ENCODE measurements around the gene PRKAB1. TPM values are rescaled to one million over a fixed set of nuclear protein-coding genes. Genes with fewer than 3 reads are reported as not detected.

Gene PRKAB1
- total RNA-seq, 1 experiment from 2014 or later = 25.0 TPM

DNA sequence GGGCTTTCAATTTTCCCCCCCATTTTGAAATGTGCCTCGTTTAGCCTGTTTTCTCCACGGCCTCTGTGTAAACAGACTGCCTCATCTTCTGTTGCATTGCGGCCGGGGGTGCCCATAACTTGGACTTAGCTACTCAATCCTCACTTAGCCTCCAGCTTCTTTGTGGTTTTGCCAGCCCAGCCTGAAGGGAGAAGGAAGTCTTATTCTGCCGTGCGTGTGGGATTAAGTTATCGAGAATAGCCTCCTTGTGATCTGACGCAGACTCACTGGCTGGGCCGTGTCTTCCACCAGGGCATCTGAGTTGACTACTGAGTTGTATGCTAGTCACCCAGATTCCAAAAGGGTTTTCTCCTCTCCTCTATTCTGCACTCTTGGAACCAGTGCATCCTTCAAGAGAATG is 8.1 kb downstream of the PRKAB1 start:
- CTCF ChIA-PET = no interaction called here
- BruUV-seq (replicated peaks) = no TSS peak
- ATAC-seq = no peak

GRCh38 chr12:119676573-119676972 is 8.6 kb downstream of the PRKAB1 start:
- H3K9me2 ChIP-seq (ENCODE audit: insufficient read depth) = no peaks in the 10 kb centered on the region

More for the DNA sequence above, 8.1 kb downstream of the PRKAB1 start:
- Histone ChIP-seq H3K4me1 (ENCODE audit: control insufficient read depth in 1 of 2, insufficient read depth in 2 of 2, low read length in 2 of 2) (no peaks in the 10 kb centered on the region), H3K27me3 (ENCODE audit: insufficient read depth, low read length) (no peaks in the 10 kb centered on the region), H3K4me2 (ENCODE audit: low read length) (no peak overlapping the region), H3K9me3 (ENCODE audit: control insufficient read depth in 1 of 2, insufficient read depth in 1 of 2, low read depth in 1 of 2, low read length in 2 of 2) (no peaks in the 10 kb centered on the region), H3K79me2 (ENCODE audit: insufficient read depth, low read length) (peaks cover 10% of the 10 kb centered on the region), H3K4me3 (replicated peaks in 1 of 2; ENCODE audit: low read depth in 1 of 2, low read length in 2 of 2) (no peak overlapping the region), H2AFZ (ENCODE audit: low read depth, low read length, poor library complexity, severe bottlenecking) (no peak overlapping the region), H3K9me2 (ENCODE audit: insufficient read depth) (no peaks in the 10 kb centered on the region), H3K27ac (ENCODE audit: low read depth, low read length) (no peak overlapping the region), H3K9ac (ENCODE audit: low read length) (no peak overlapping the region), H4K20me1 (ENCODE audit: insufficient read depth) (no peaks in the 10 kb centered on the region), H3K36me3 (ENCODE audit: control insufficient read depth in 1 of 2, insufficient read depth in 2 of 2, low read length in 2 of 2) (peaks cover 57 to 82% of the 10 kb centered on the region in 2 experiments)
- no peak for DNase-seq (ENCODE audit: low read depth, low spot score)
- no peak for TF ChIP-seq EGR1 (IDR thresholded peaks at IDR 0.05; ENCODE audit: low read depth)
- TF ChIP-seq, protein P1, sequence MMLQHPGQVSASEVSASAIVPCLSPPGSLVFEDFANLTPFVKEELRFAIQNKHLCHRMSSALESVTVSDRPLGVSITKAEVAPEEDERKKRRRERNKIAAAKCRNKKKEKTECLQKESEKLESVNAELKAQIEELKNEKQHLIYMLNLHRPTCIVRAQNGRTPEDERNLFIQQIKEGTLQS (IDR thresholded peaks at IDR 0.05) = no peak
- TF ChIP-seq ZFX (IDR thresholded peaks at IDR 0.05) = no peak
- no peak for TF ChIP-seq SIN3A (IDR thresholded peaks at IDR 0.05; ENCODE audit: low read depth)
- ChIA-PET RAD21 (ENCODE audit: low non-redundant PET in 1 of 2, low total read pairs in 2 of 2, uncharacterized antibody in 2 of 2, unreplicated experiment in 2 of 2) (no interaction called here), POLR2A (no interaction called here)
- intact Hi-C loops (cut with micrococcal nuclease) = no loop called here

More at GRCh38 chr12:119676573-119676972, 8.6 kb downstream of the PRKAB1 start:
- H3K9me3 ChIP-seq (ENCODE audit: control insufficient read depth in 1 of 2, insufficient read depth in 1 of 2, low read depth in 1 of 2, low read length in 2 of 2) = no peaks in the 10 kb centered on the region
- peaks cover 58 to 77% of the 10 kb centered on the region in 2 experiments for H3K36me3 ChIP-seq (ENCODE audit: control insufficient read depth in 1 of 2, insufficient read depth in 2 of 2, low read length in 2 of 2)
- no peak overlapping the region for H3K4me2 ChIP-seq (ENCODE audit: low read length)
- no peak overlapping the region for H3K27ac ChIP-seq (ENCODE audit: low read depth, low read length)
- no TSS peak for BruUV-seq (replicated peaks)
- H2AFZ ChIP-seq (ENCODE audit: low read depth, low read length, poor library complexity, severe bottlenecking) = no peak overlapping the region
- TF ChIP-seq ZBTB33 (IDR thresholded peaks at IDR 0.05; ENCODE audit: extremely low read depth, insufficient replicate concordance, low read length) (no peak), CTCF (IDR thresholded peaks at IDR 0.05 in 2 of 3, conservative IDR thresholded peaks at IDR 0.05 in 1 of 3; ENCODE audit: borderline replicate concordance in 1 of 3, insufficient read depth in 1 of 3, low read depth in 2 of 3, low read length in 2 of 3) (0 out of 6 replicates have a peak, but pooled peaks of 1 of the 3 experiments have one; percentile 14), POLR2A (IDR thresholded peaks at IDR 0.05; ENCODE audit: borderline replicate concordance, extremely low read depth, insufficient read depth, insufficient read length) (no peak), FOSL1 (IDR thresholded peaks at IDR 0.05; ENCODE audit: low read depth) (no peak), JUND (IDR thresholded peaks at IDR 0.05) (no peak), CBX3 (IDR thresholded peaks at IDR 0.05; ENCODE audit: low read depth) (no peak)
- no peaks in the 10 kb centered on the region for H3K4me1 ChIP-seq (ENCODE audit: control insufficient read depth in 1 of 2, insufficient read depth in 2 of 2, low read length in 2 of 2)
- RAD21 ChIA-PET (ENCODE audit: low non-redundant PET in 1 of 2, low total read pairs in 2 of 2, uncharacterized antibody in 2 of 2, unreplicated experiment in 2 of 2) = no interaction called here
- H3K9ac ChIP-seq (ENCODE audit: low read length) = no peak overlapping the region
- DNase-seq (ENCODE audit: low read depth, low spot score) = no peak
- intact Hi-C loops (cut with micrococcal nuclease) = no loop called here
- peak; percentile 51; the same call in 1 of the 2 replicates for ATAC-seq
- H3K27me3 ChIP-seq (ENCODE audit: insufficient read depth, low read length) = no peaks in the 10 kb centered on the region
- POLR2A ChIA-PET = no interaction called here
- CTCF ChIA-PET = no interaction called here
- H4K20me1 ChIP-seq (ENCODE audit: insufficient read depth) = no peaks in the 10 kb centered on the region
- H3K4me3 ChIP-seq (replicated peaks in 1 of 2; ENCODE audit: low read depth in 1 of 2, low read length in 2 of 2) = no peak overlapping the region
- H3K79me2 ChIP-seq (ENCODE audit: insufficient read depth, low read length) = peaks cover 5% of the 10 kb centered on the region

Measured in HCT116 (cell line).